ENCODE results near the gene USP28.
A peak's percentile ranks its signal among the peaks of the same experiment; 100 is the strongest.

The USP28 gene

GRCh38 chr11:113876798-113877669, 1.7 kb upstream of the USP28 start:
- DNase-seq: no peak

- no peak for DNase-seq
Observed at GRCh38 chr11:113876074-113876797, 864 bp upstream of the USP28 start.

DNA sequence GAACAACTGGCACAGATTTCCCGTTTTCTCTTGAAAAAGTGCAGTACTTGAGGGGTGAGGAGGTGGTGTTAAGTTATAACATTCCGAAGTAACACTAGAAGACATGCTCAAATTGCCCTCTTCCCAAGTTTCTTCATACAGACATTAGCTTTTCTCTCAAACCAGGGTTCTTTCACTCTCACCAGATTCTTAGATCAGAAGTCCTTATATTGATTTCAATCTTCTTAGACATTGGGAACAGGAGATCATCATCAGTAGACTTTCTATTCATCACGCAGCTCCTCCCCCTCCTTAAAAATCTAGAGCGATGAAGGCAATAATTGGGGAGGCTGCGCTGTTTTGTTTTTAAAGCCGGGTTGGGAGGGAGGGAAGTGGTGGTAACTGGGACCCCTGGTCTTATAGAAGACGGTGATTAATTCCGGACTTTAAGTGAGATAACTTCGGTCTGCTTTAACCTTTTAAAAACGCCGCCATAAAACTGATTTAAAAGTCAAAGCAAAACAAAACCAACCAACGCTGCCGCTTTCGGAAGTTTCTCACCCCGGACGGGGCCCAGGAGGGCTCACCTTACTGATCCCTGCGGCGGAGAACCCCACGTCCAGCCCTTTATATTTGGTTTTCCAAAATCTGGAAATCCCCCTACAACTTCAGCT, 665 bp downstream of the USP28 start:
- DNase-seq: peak in 4 of 56 donors; percentile 44 to 46 (median 46)

GRCh38 chr11:113874096-113874495, 1.3 kb downstream of the USP28 start:
- no peak for DNase-seq

DNA sequence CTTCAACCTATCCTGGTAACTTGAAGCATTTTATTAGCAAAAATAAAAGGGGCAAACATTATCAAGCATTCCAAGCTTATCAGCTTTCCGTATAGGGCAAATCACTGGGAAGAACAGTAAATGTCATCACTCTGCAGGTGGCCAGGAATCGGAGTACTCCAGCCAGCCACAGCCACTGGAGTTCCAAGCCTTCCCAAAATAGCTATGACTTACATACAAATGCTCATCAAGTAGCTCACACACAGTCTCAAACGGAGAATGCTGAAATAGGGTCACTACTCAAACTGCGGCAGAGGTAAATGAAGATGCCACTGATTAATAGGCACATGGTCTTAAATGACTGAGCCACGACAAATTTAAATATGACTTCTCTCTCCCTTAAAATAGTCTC, 2.1 kb downstream of the USP28 start:
- DNase-seq: no peak

DNA sequence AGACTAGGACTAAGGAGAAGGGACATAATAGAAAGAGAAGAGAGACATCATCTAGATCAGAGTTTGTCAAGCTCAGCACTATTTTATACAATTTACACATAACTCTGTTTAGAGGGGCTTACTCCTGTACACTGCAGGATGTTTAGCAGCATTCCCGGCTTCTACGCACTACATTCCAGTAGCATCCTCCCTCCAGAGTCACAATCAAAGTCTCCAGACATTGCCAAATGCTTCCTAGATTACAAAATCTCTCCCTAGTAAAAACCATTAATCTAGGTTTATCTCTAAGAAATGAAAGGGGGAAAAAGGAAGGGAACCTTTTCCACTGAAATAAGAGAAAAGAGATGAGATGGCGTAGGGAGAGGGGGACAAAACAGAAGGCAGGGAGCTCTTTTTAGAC, 4.0 kb downstream of the USP28 start:
- DNase-seq: no peak

DNA sequence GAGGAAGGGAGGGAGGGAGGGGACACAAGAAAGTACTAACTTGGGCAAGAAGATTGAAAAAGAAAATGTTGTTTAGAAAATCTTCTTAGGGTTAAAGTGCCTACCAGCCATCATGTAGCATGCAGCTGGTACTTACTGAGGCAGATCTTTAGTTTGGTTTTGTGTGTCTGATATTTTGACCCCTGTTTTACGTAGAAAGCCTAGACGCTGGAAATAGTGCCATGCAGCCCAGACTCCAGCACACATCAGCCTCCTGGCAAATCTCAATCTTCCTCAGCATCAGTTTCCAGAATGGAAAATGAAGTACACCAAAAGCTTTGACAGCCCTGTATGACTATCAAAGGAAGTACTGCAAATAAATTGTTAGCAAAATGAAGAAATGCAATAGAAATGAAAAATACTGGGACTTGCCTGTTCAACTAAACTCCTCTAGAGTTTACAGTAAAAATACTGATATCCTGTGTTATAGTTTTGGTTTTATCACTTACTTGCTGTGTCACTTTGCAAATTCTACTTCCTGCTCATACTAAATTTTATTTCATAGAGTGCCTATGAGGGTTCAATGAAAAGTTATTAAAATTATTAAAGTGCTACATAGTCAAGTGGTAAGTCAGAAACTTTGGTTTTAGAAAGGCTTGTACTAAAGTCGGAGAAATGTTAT, 7.4 kb downstream of the USP28 start:
- DNase-seq: no peak

- no peak for DNase-seq
Observed at GRCh38 chr11:113865873-113866272, 9.5 kb downstream of the USP28 start.

GRCh38 chr11:113864410-113864809, 11.0 kb downstream of the USP28 start:
- no peak for DNase-seq

GRCh38 chr11:113862435-113862834, 12.9 kb downstream of the USP28 start:
- DNase-seq: no peak

- DNase-seq: no peak
Observed at GRCh38 chr11:113859665-113860064, 15.7 kb downstream of the USP28 start.

DNA sequence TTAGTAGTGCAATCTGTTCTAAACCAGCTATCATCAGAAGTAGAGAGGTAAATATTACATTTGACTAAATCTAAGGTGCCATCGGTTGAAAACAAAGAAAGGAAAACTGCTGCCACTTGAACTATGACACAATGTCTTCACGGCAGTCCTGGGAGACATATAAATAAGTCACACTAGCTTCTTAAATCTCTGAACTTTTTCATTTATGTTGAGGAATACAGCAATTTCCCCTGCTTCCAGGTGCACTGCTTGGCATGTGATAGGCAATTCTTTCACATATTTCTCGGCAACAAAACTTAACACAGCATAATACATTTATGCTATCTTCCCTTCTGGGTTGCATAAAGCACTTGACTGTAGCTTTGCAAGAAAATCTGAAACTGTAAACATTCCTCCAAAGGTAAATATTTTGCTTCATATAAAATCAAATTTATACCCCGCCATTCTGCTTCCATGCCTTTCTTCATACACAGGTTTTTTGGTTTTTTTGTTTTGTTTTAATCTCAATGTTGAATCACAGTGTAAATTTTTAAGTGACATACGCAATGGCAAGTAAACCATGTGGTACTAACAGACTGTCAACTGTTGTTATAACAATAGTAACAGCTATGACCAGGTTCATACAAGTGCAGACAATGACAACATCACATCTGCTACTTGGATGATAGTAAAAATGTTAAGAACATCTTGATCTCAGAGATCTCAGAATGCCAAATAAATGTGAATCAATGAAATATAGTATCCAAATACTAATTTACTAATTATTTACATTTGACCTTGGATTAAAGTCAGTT, 18.2 kb downstream of the USP28 start:
- DNase-seq: no peak

- DNase-seq: no peak
Observed at GRCh38 chr11:113855803-113856202, 19.6 kb downstream of the USP28 start.

GRCh38 chr11:113850188-113850587, 25.2 kb downstream of the USP28 start:
- no peak for DNase-seq

DNA sequence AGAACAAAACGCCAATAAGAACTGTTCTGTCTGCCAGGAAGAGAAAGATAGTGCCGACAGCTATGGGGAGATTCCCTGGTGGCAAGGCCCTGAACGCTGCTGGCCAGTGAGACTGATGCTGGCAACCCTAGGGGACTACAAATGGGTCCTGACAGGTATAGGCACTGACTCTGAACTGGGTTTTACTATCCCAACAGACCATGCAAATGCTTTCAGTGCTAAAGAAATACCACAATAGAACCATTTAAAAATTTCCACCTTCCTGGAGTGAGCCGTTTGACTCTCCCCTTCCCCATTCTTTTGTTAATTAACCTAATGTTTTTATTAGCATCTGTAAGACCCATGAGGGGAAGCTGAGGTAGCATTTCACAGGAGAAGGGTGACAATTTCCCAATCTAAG, 25.7 kb downstream of the USP28 start:
- DNase-seq: no peak

DNA sequence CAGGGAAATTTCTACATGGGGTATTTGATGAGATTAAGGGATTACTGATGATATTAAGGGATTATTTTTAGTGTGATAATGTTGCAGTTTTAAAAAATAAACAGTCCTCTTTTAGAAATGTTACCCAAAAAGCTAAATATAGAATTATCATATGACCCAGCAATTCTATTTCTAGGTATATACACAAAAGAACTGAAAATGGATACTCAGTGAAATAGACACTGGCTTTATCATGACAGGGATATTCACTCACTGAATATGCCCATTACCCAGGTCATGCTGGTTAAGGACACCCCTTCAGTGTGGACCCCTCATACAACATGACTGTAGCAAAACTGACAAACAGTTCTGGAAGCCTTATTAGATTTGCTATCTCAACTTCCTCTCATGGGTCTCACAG, 27.8 kb downstream of the USP28 start:
- DNase-seq: no peak

- no peak for DNase-seq
Observed at GRCh38 chr11:113847111-113847510, 28.3 kb downstream of the USP28 start.

- DNase-seq: no peak
Observed at GRCh38 chr11:113841691-113842090, 33.7 kb downstream of the USP28 start.

- no peak for DNase-seq
Observed at GRCh38 chr11:113840932-113841664, 34.3 kb downstream of the USP28 start.

GRCh38 chr11:113839842-113840241, 35.5 kb downstream of the USP28 start:
- DNase-seq: peak in 1 of 56 donors; percentile 1

Data from nucleus accumbens (tissue), 56 donors.